DMS53 treated with DMSO at 0.1 percent for 48 hours (cell line): ENCODE measurements around the gene GDF10.

Experiments
- DNase-seq: peaks from one replicate; lab custom pipeline; 2025; ENCODE audit not compliant: unreplicated experiment; lab: John Stamatoyannopoulos, UW

Gene GDF10

DNA sequence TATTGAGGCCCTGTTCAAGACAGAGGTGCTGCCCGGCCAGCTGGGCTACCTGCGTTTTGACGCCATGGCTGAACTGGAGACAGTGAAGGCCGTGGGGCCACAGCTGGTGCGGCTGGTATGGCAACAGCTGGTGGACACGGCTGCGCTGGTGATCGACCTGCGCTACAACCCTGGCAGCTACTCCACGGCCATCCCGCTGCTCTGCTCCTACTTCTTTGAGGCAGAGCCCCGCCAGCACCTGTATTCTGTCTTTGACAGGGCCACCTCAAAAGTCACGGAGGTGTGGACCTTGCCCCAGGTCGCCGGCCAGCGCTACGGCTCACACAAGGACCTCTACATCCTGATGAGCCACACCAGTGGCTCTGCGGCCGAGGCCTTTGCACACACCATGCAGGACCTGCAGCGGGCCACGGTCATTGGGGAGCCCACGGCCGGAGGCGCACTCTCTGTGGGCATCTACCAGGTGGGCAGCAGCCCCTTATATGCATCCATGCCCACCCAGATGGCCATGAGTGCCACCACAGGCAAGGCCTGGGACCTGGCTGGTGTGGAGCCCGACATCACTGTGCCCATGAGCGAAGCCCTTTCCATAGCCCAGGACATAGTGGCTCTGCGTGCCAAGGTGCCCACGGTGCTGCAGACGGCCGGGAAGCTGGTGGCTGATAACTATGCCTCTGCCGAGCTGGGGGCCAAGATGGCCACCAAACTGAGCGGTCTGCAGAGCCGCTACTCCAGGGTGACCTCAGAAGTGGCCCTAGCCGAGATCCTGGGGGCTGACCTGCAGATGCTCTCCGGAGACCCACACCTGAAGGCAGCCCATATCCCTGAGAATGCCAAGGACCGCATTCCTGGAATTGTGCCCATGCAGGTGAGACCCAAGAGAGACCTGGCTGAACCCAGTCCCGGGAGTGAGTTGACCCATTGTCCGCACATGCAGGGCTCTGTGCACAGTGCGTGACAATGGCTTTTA, 51.0 kb downstream of the GDF10 start:
- no peak for DNase-seq

DNA sequence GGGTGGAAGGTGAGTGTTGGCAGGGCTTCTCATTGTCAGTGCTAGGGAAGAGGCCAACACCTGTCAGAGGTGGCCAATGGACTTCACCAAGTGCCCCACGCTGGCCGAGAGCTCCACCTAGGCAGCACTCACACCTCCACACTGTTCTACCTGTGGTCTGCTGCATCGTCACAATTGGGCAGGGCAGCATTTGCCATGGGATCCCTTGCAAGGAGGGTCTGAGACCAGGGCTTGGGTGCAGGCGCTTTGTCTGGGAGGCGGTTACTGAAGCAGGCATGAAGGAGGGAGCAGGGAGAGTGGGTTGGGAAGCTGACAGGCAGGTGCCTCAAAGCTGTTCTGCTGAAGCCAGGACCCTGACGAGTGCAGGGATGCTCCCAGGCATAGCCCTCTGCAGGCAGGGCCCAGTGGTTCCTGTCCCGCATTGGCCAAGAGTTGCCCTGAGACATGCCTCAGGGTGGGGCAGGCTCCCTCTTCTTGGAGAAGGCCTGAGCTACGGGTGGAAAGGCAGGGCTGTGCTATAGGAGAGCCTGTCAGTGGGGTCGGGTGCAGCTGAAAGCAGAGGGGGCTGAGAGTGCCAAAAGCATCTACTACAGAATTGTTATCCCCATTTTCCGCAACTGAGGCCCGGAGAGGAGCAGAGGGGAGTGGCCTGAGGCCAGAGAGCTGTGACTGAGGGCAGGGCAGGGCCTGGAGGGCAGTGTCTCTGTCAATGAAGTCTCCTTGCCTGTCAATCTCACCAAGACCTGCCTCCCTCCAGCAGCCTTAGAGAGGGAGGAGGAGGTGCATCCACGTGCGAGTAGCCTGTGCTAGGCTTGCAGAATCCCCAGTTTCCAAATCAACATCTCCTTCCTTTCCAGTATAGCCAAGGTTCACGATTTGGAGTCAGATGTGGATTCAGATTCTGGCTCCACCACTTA, 52.2 kb downstream of the GDF10 start:
- DNase-seq, result no peak

DNA sequence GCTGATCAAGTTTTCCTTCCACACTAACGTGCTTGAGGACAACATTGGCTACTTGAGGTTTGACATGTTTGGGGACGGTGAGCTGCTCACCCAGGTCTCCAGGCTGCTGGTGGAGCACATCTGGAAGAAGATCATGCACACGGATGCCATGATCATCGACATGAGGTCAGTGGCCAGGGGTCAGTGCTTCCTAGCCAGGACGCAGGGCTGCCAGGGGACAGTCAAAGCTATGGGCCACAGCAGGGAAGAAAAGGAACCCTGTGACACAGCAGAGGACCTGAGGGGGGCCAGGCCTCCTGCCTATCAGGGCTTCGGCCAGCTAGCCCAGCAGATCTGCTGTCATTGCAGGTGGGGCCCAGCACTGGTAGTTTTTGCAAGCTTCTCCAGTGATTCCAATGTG, 53.4 kb downstream of the GDF10 start:
- no peak for DNase-seq

DNA sequence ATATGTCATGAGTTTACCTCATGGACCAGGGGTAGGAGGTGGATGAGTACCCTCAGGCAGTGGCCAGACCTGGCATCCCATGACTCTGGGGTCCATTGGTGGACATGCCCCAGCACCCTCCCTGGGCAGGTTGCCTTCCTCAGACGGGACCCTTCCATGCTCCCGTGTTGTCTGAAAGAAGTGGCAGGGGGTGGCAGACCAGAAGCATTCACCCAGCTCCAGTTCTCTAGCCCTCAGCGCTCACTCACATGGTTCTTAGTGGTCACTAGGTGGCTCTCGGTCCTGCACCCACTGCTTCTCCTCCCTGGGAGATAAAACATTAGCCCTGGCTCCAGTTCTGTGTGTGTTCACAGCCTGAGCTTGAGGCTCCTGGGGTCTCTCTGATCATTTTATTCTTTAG, 54.2 kb downstream of the GDF10 start:
- DNase-seq, result no peak

DNA sequence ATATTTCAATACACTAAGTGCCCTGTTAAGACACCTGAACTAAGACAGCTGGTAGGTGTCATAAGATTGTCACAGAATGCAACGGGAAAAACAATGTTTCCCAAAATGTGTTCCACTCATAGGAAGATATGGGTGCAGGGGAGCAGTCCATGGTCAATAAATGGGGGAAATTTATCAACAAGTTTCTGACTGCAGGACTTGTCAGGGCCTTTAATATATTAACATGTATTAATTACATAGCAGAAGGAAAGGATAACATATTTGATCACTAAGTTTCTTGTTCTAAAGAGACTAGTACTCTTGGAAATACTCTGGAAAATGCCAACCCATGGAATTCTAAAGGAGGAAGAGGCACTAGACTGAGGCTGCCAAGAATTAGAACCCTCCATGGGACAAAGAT, 54.9 kb downstream of the GDF10 start:
- no peak for DNase-seq

DNA sequence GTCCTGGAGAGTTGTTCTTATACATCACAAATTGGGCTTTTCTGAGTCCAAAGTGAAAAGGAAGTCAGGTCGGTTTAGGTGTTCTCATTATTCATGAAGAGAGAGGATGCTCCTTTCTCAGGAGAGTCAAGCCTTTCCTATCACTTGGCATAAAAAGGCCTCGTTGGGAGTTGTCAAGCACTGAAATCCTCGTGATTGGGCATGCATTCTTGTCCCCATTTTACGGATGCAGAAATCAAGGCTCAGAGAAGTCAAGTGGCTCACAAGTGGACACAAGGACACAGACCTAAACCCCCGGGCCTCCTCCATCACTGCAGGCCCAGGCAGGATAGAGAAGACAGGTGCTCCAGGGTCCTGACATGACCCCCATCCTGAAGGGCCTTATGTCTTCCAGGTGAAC, 56.7 kb downstream of the GDF10 start:
- DNase-seq, result no peak

DNA sequence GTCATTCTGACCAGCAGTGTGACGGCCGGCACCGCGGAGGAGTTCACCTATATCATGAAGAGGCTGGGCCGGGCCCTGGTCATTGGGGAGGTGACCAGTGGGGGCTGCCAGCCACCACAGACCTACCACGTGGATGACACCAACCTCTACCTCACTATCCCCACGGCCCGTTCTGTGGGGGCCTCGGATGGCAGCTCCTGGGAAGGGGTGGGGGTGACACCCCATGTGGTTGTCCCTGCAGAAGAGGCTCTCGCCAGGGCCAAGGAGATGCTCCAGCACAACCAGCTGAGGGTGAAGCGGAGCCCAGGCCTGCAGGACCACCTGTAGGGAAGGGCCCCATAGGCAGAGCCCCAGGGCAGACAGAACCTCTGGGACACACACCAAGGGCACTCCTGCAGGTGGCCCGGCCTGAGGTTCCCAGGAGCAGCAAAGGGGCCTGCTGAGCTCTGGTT, 57.2 kb downstream of the GDF10 start:
- no peak for DNase-seq

DNA sequence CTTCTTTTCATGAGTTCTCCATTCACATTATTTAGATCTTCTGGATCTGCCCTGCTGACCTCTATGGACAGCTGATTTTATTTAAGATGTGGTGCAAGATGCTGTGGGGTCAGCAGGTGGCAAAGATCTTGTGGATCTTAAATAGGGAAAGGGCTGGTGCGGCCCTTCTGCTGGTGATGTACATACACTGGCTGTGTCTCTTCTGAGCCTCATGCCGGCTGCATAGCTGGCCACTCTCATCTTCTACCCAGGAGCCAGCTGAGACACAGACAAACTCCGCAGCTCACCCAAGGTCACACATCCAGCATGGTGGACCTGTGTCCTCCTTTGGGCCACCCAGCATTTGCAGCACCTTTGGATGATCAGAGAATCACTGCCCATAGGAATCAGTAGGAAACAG, 57.9 kb downstream of the GDF10 start:
- no peak for DNase-seq

DNA sequence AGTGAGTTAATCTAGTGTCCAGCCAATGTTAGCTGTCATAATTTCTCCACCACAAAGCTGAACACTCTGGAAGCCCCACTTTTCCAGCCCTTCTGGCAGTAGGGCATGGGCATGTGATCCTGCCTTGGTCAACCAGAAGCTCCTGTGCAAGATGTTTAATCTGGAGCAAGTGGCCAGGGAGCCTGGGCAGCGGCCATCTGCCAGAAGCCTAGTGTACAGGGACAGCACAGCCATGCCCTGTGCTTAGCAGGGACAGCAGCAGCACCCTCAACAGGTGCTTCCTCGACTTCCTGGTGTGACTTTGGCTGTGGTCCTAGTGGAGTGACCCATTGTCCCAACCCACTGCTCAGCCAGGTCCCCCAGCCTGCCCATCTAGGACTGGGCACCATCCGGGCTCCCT, 58.5 kb downstream of the GDF10 start:
- no peak for DNase-seq

DNA sequence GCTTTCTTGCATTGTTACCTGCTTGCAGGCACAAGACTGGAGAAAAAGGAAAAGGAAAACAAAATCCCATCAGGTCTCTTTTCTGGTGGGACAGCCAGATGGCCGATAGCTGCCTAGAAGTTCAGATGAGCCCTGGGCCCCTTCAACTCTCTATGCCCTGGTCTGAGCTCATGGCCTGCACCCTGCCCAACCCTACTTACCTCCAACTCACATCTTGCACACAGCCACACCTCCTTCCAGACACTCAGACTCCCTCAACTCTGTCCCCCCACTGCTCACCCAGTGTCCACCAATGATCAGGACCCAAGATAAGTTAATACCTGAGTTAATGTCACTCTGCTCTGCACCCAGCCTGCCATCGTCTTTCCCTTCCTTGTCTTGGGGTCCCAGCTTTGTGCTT, 59.1 kb downstream of the GDF10 start:
- DNase-seq, result no peak

DNA sequence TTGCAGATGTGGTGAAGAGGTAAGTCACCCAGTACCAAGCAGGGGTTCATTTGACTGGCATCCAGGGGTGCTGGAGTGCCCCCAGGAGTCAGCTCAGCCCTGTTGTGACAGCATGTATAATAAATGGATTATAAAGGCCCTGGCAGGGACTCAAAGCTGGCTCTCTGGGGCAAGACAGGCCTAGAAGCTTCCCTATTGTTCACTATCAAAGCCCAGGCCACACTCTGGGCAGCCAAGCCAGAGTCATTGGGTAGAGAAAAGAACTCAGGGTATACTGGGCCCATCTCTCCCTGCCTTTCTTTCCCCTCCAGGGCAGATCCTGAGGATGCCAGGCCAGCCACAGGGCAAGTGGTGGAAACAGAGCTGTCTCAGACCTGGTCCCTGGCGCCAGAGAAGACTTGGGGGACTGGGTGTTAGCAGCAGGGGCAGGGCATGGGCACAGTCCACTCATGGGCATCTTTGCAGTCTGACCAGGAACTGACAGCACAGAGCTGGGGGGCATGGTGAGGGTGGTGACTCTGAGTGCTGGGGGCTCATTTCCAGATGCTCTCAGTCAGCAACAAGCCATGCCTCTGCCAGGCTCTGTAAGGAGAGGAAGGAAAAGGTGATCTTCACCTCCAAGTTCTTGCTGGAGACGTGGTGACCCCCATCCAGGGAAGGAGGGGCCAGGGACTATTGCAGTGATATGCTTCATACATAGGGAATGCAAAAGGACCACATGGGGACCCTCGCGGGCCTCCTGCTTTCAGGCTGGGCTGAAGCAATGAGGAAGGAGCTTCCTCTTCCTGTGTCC, 59.8 kb downstream of the GDF10 start:
- DNase-seq, result no peak

DNA sequence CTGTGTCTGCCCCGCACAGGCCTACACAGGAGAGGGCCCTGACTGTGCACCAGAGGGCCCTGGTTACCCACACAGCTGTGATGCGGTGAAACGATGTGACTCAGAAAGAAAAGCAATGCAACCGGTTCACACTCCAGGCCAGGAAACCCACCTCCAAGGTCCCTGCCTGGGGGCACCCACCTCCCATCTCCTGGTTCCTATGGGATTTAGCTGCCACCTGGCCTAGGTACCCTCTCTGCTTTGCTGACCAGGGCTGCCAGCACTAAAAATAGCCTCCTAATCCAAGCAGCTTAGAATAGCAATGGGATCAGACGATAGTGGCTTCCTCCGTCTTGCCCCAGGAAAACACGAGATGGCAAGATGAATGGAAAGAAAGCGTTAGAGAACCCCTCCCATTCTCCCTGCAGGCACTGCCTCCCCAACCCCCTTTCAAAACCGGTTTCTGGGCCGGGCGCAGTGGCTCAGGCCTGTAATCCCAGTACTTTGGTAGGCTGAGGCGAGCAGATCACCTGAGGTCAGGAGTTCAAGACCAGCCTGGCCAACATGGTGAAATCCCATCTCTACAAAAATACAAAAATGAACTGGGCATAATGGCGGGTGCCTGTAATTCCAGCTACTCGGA, 60.5 kb downstream of the GDF10 start:
- DNase-seq, result no peak

DNA sequence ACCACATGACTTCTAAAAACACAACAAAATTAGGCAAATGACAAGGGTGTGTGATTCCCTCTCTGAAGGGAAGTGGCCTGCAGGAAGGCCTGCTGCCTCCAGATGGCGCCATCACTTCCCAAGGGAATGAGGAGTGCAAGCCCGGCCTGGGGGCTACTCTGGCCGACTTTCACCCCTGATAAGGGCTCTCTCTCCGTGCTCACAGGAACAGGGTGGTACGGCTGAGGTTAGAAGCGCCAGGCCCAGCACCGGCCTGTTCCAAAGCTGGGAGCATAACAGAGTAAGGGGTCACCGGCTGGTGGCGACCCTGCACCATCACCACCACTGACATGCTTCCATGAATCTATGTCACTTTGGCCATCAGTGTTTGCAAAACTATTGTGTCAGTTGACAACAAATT, 61.3 kb downstream of the GDF10 start:
- DNase-seq, result peak; percentile 4

DNA sequence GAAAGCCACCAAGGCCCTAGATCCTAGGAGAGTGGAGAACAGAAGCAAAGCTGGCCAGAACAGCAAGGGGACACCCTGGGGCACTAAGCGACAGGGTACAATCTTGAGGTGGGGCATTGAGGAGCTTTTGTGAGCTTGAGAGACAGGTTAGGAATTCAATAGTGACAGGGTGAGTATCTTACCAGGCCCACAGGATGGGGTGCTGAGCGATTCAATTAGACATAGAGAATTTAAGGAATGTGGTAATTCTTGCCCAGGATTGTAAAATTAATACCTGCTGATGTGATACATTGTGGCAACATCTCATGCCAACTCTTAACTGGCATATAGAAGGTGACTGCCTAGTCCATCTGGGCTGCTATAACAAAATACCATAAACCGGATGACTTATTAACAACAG, 62.2 kb downstream of the GDF10 start:
- no peak for DNase-seq
